DND-41 (cell line): ENCODE measurements around the gene BTNL9.

ENCODE experiments used
- ATAC-seq: fragments of 200-7000 bp; cut with Tn5 transposase; 3 replicates; pipeline ENCODE4 v1.9.1; 2021; ENCODE audit warnings: low read depth; ENCODE audit not compliant: insufficient read depth
- DNase-seq: peaks from one replicate; pipeline ENCODE4 v3.0.0-alpha.2; 2020
- H2AFZ ChIP-seq: 2 replicates; pipeline ENCODE4 v1.6.0; 2012; ENCODE audit warnings: low read depth, low read length
- H3K27ac ChIP-seq: 2 replicates; pipeline ENCODE4 v1.5.1; 2012; ENCODE audit warnings: low read length, inconsistent platforms
- H3K27me3 ChIP-seq: fragments of 200-600 bp; sonication (generic); 2 replicates; pipeline ENCODE4 v1.6.0; 2012; ENCODE audit warnings: low read length, mild to moderate bottlenecking, inconsistent platforms; ENCODE audit not compliant: insufficient read depth, poor library complexity
- H3K36me3 ChIP-seq: 2 replicates; pipeline ENCODE4 v1.5.1; 2012; ENCODE audit warnings: low read length, inconsistent platforms; ENCODE audit not compliant: insufficient read depth
- H3K4me1 ChIP-seq: 2 replicates; pipeline ENCODE4 v1.5.1; 2012; ENCODE audit warnings: mild to moderate bottlenecking, low read length; ENCODE audit not compliant: insufficient read depth
- H3K4me2 ChIP-seq: 2 replicates; pipeline ENCODE4 v1.6.0; 2012; ENCODE audit warnings: mild to moderate bottlenecking, moderate library complexity, low read length, inconsistent platforms; ENCODE audit not compliant: insufficient read depth
- H3K4me3 ChIP-seq, 2 experiments: fragments of 200-600 bp in 1 of 2; shearing (Covaris generic) in 1 of 2; 2 replicates each; pipeline ENCODE4 v1.5.1; 2012 to 2016; ENCODE audit warnings: inconsistent platforms in 2 of 2, low read length in 2 of 2, mild to moderate bottlenecking in 2 of 2, low read depth in 1 of 2, moderate library complexity in 1 of 2
- H3K79me2 ChIP-seq: 2 replicates; pipeline ENCODE4 v1.6.0; 2012; ENCODE audit warnings: low read length, inconsistent platforms; ENCODE audit not compliant: insufficient read depth
- H3K9ac ChIP-seq: 2 replicates; pipeline ENCODE4 v1.6.0; 2012; ENCODE audit warnings: low read depth, mild to moderate bottlenecking, inconsistent platforms, low read length, moderate library complexity
- H3K9me3 ChIP-seq: 2 replicates; pipeline ENCODE4 v1.5.1; 2012; ENCODE audit warnings: low read length, moderate library complexity, mild to moderate bottlenecking, inconsistent platforms; ENCODE audit not compliant: insufficient read depth, severe bottlenecking
- H4K20me1 ChIP-seq: 2 replicates; pipeline ENCODE4 v1.6.0; 2012; ENCODE audit warnings: low read length; ENCODE audit not compliant: insufficient read depth
- CTCF ChIP-seq: IDR thresholded peaks from 2 replicates; pipeline ENCODE4 v1.5.1; 2012; ENCODE audit warnings: borderline replicate concordance, low read length, moderate library complexity, mild to moderate bottlenecking; ENCODE audit not compliant: poor library complexity, severe bottlenecking; ENCODE audit errors: extremely low read depth
- EZH2 ChIP-seq: IDR thresholded peaks from 3 replicates; pipeline ENCODE4 v1.6.1; 2012; ENCODE audit warnings: borderline replicate concordance, low read depth, mild to moderate bottlenecking, moderate library complexity, low read length, inconsistent platforms; ENCODE audit not compliant: severe bottlenecking

The BTNL9 gene

GRCh38 chr5:181037365-181037861, 2.7 kb upstream of the BTNL9 start:
- Histone ChIP-seq H3K4me1 (no peaks in the 10 kb centered on the region), H3K4me2 (no peak overlapping the region)
- 0 out of 3 replicates have a peak, but pooled peaks have one; percentile 33 for ATAC-seq

GRCh38 chr5:181039471-181039870, 595 bp upstream of the BTNL9 start:
- TF ChIP-seq CTCF (no peak), EZH2 (no peak)
- no peak for ATAC-seq
- no peak for DNase-seq
- Histone ChIP-seq H3K4me2 (no peak overlapping the region), H3K27ac (no peak overlapping the region), H3K27me3 (peaks cover 15% of the 10 kb centered on the region), H3K9ac (no peak overlapping the region), H3K36me3 (no peaks in the 10 kb centered on the region), H3K4me1 (no peaks in the 10 kb centered on the region), H3K9me3 (no peaks in the 10 kb centered on the region), H3K4me3 (no peak overlapping the region), H2AFZ (no peak overlapping the region), H4K20me1 (no peaks in the 10 kb centered on the region), H3K79me2 (no peaks in the 10 kb centered on the region)

More at GRCh38 chr5:181037365-181037861, 2.7 kb upstream of the BTNL9 start:
- Histone ChIP-seq H3K36me3 (no peaks in the 10 kb centered on the region), H3K27ac (no peak overlapping the region), H3K9ac (no peak overlapping the region), H4K20me1 (no peaks in the 10 kb centered on the region), H3K27me3 (peaks cover 15% of the 10 kb centered on the region), H2AFZ (no peak overlapping the region), H3K4me3 (no peak overlapping the region), H3K9me3 (no peaks in the 10 kb centered on the region), H3K79me2 (no peaks in the 10 kb centered on the region)
- DNase-seq = no peak
- TF ChIP-seq CTCF (no peak), EZH2 (no peak)

- Histone ChIP-seq H3K27ac (no peak overlapping the region), H3K9me3 (no peaks in the 10 kb centered on the region), H3K79me2 (no peaks in the 10 kb centered on the region), H4K20me1 (no peaks in the 10 kb centered on the region), H3K4me3 (no peak overlapping the region), H3K27me3 (peaks cover 25% of the 10 kb centered on the region), H3K36me3 (no peaks in the 10 kb centered on the region), H2AFZ (no peak overlapping the region), H3K4me1 (no peaks in the 10 kb centered on the region), H3K9ac (no peak overlapping the region), H3K4me2 (no peak overlapping the region)
- DNase-seq (no peak), ATAC-seq (no peak)
- TF ChIP-seq CTCF (no peak), EZH2 (no peak)
These were observed 522 bp downstream of the BTNL9 start for GRCh38 chr5:181040631-181040945.

- H2AFZ ChIP-seq = no peak overlapping the region
- no peaks in the 10 kb centered on the region for H3K9me3 ChIP-seq
- H3K4me3 ChIP-seq = no peak overlapping the region
- no peak overlapping the region for H3K4me2 ChIP-seq
- H3K9ac ChIP-seq = no peak overlapping the region
- H3K4me1 ChIP-seq = no peaks in the 10 kb centered on the region
- peaks cover 25% of the 10 kb centered on the region for H3K27me3 ChIP-seq
- no peaks in the 10 kb centered on the region for H3K79me2 ChIP-seq
- no peaks in the 10 kb centered on the region for H3K36me3 ChIP-seq
- TF ChIP-seq CTCF (no peak), EZH2 (no peak)
- H4K20me1 ChIP-seq = no peaks in the 10 kb centered on the region
- DNase-seq (no peak), ATAC-seq (no peak)
- no peak overlapping the region for H3K27ac ChIP-seq
These were observed 977 bp downstream of the BTNL9 start for GRCh38 chr5:181041043-181041442.
